Adipocyte (in vitro differentiated cells): ENCODE measurements around the gene CAT.

Experiments
- DNase-seq: peaks from one replicate; pipeline ENCODE4 v3.0.0-alpha.2; 2015; ENCODE audit warnings: low read depth
- H3K27me3 ChIP-seq: replicated peaks from 2 replicates; pipeline ENCODE4 v1.7.0; 2013; ENCODE audit warnings: mild to moderate bottlenecking, low read length, moderate library complexity; ENCODE audit not compliant: control insufficient read depth, insufficient read depth
- H3K36me3 ChIP-seq: 2 replicates; pipeline ENCODE4 v1.7.0; 2013; ENCODE audit warnings: low read length, mild to moderate bottlenecking, moderate library complexity; ENCODE audit not compliant: control insufficient read depth, insufficient read depth, severe bottlenecking
- H3K4me1 ChIP-seq: 2 replicates; pipeline ENCODE4 v1.7.0; 2013; ENCODE audit warnings: mild to moderate bottlenecking, low read length, moderate library complexity; ENCODE audit not compliant: control insufficient read depth, insufficient read depth
- H3K4me3 ChIP-seq: 2 replicates; pipeline ENCODE4 v1.7.0; 2013; ENCODE audit warnings: mild to moderate bottlenecking, low read length, moderate library complexity
- H3K9ac ChIP-seq: 2 replicates; pipeline ENCODE4 v1.7.0; 2013; ENCODE audit warnings: mild to moderate bottlenecking, low read length, moderate library complexity
- H3K9me3 ChIP-seq: 2 replicates; pipeline ENCODE4 v1.7.0; 2013; ENCODE audit warnings: mild to moderate bottlenecking, low read length, moderate library complexity; ENCODE audit not compliant: control insufficient read depth

Gene CAT

GRCh38 chr11:34425867-34426266 lies 12.9 kb upstream of the CAT start:
- Histone ChIP-seq H3K9ac (peak overlapping the region; percentile 46), H3K27me3 (no peaks in the 10 kb centered on the region), H3K4me3 (peak overlapping the region; percentile 28), H3K36me3 (no peaks in the 10 kb centered on the region), H3K9me3 (no peaks in the 10 kb centered on the region), H3K4me1 (peaks cover 52% of the 10 kb centered on the region)
- peak; percentile 52 for DNase-seq

DNA sequence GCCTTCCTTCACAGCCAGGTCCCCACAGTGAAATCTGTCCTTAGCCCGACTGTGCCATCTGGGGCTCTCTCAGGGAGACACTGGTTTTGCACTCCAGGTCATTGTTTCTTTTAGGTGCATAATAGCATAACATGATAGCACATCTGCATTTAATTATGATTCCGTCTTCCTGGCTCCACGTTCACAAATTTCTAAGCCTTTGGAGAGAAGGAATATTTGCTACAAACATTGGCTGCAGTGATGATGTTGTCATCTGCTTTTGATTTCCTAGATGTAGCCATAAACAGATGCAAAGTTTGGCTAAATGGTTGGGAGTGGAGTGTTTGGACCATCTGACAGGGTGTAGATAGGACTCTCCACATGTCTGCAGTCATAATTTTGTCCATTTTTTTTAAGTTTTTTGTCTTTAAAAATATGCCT lies 12.0 kb upstream of the CAT start:
- Histone ChIP-seq H3K4me3 (peak overlapping the region; percentile 28), H3K27me3 (no peaks in the 10 kb centered on the region), H3K36me3 (no peaks in the 10 kb centered on the region), H3K9me3 (no peaks in the 10 kb centered on the region), H3K4me1 (peaks cover 52% of the 10 kb centered on the region), H3K9ac (peak overlapping the region; percentile 46)
- DNase-seq = peak; percentile 89

DNA sequence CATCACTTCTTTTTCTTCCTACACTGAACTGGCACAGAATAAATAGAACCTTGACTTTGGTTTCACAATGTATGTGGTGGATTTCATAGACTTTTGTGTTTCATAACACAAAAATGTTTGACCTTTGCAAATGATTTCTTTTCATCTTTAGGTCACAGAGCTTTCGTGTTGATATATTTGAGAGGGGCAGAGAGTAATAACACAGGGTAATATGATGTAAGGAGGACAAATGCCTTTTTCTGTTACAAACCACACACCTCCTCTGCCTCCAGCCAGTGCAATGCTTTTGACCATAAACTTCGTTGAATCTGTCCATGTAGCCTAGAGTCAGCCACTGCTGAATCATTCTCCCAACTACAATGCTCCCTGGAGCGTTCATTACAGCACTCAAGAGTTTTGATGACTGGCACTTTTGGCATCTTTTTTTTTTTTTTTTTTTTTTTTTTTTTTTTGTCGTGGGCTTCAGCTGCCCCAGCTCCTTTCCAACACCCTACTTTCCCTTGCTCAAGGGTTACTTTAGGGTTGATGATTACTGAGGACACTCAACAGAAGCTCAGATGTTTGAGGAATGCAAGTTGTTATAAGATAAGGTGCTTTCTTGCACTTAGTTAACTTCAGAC lies 11.4 kb upstream of the CAT start:
- peak overlapping the region; percentile 11 for H3K4me3 ChIP-seq
- DNase-seq = peak; percentile 91
- no peaks in the 10 kb centered on the region for H3K36me3 ChIP-seq
- peak overlapping the region; percentile 46 for H3K9ac ChIP-seq
- peaks cover 47% of the 10 kb centered on the region for H3K4me1 ChIP-seq
- no peaks in the 10 kb centered on the region for H3K27me3 ChIP-seq
- H3K9me3 ChIP-seq = no peaks in the 10 kb centered on the region

- H3K4me3 ChIP-seq = no peak overlapping the region
- H3K9ac ChIP-seq = no peak overlapping the region
- H3K27me3 ChIP-seq = no peaks in the 10 kb centered on the region
- peaks cover 19% of the 10 kb centered on the region for H3K4me1 ChIP-seq
- DNase-seq = no peak
- H3K36me3 ChIP-seq = no peaks in the 10 kb centered on the region
- H3K9me3 ChIP-seq = no peaks in the 10 kb centered on the region
Measured at GRCh38 chr11:34431979-34432378, 6.8 kb upstream of the CAT start.

- no peak for DNase-seq
- no peak overlapping the region for H3K9ac ChIP-seq
- no peaks in the 10 kb centered on the region for H3K27me3 ChIP-seq
- H3K36me3 ChIP-seq = no peaks in the 10 kb centered on the region
- H3K4me1 ChIP-seq = peaks cover 15% of the 10 kb centered on the region
- no peak overlapping the region for H3K4me3 ChIP-seq
- H3K9me3 ChIP-seq = no peaks in the 10 kb centered on the region
Measured at GRCh38 chr11:34432822-34433221, 5.9 kb upstream of the CAT start.

DNA sequence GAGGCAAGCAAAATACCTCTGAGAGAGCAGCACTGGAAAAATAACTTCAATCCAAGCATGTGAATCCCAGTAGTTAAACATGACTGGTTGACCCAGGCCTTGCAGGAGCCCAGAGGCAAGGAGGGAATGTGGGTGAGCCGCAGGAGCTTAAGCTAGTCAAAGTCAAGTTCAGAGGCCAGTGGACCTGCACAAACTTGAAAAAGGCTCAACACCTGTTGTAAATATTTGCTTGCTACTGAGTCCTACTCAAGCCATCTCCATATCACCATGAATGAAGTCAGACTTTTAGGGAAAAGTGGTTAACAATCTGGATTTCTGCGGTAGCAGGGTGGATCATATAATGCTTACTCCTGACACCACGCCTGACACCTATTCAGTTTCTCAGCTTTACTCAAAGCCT lies 4.8 kb upstream of the CAT start:
- H3K27me3 ChIP-seq = no peaks in the 10 kb centered on the region
- DNase-seq = no peak
- H3K9me3 ChIP-seq = no peaks in the 10 kb centered on the region

GRCh38 chr11:34437224-34438125 lies 1.3 kb upstream of the CAT start:
- no peak for DNase-seq
- H3K4me3 ChIP-seq = peak overlapping the region; percentile 92
- H3K36me3 ChIP-seq = peaks cover 6% of the 10 kb centered on the region

More for the DNA sequence above, 4.8 kb upstream of the CAT start:
- H3K9ac ChIP-seq = no peak overlapping the region
- H3K4me1 ChIP-seq = peaks cover 8% of the 10 kb centered on the region
- H3K4me3 ChIP-seq = no peak overlapping the region
- no peaks in the 10 kb centered on the region for H3K36me3 ChIP-seq

GRCh38 chr11:34439610-34440198 lies 970 bp downstream of the CAT start:
- H3K36me3 ChIP-seq = peaks cover 6% of the 10 kb centered on the region
- peaks cover 30% of the 10 kb centered on the region for H3K4me1 ChIP-seq
- H3K9me3 ChIP-seq = no peaks in the 10 kb centered on the region
- H3K27me3 ChIP-seq = no peaks in the 10 kb centered on the region
- peak; percentile 22 for DNase-seq
- peak overlapping the region; percentile 94 for H3K9ac ChIP-seq
- peak overlapping the region; percentile 92 for H3K4me3 ChIP-seq

More at GRCh38 chr11:34437224-34438125, 1.3 kb upstream of the CAT start:
- Histone ChIP-seq H3K4me1 (peaks cover 20% of the 10 kb centered on the region), H3K9ac (peak overlapping the region; percentile 94), H3K9me3 (no peaks in the 10 kb centered on the region), H3K27me3 (no peaks in the 10 kb centered on the region)

DNA sequence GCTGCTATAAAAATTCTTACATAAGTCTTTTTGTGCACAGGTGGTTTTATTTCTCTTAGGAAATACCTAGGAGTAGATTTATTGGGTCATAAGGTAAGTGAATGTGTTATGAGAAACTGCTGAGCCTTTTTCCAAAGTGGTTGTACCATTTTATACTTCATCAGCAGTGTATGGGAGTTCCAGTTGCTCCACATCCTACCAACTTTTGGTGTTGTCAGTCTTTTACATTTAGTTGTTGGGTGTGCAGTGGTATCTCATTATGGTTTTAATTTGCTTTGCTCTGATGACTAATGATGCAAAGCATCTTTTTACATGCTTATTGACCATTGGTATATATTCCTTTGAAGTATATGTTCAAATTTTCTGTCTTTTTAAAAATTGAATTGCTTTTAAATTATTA lies 3.1 kb downstream of the CAT start:
- peaks cover 6% of the 10 kb centered on the region for H3K36me3 ChIP-seq
- no peak overlapping the region for H3K9ac ChIP-seq
- H3K9me3 ChIP-seq = no peaks in the 10 kb centered on the region
- peaks cover 30% of the 10 kb centered on the region for H3K4me1 ChIP-seq
- peak overlapping the region; percentile 92 for H3K4me3 ChIP-seq
- no peak for DNase-seq
- H3K27me3 ChIP-seq = no peaks in the 10 kb centered on the region

GRCh38 chr11:34443136-34443535 lies 4.4 kb downstream of the CAT start:
- Histone ChIP-seq H3K9ac (no peak overlapping the region), H3K27me3 (no peaks in the 10 kb centered on the region), H3K4me3 (peak overlapping the region; percentile 40), H3K9me3 (no peaks in the 10 kb centered on the region), H3K36me3 (peaks cover 16% of the 10 kb centered on the region), H3K4me1 (peaks cover 23% of the 10 kb centered on the region)
- DNase-seq = no peak

- H3K9me3 ChIP-seq = no peaks in the 10 kb centered on the region
- peaks cover 23% of the 10 kb centered on the region for H3K4me1 ChIP-seq
- H3K9ac ChIP-seq = no peak overlapping the region
- no peak for DNase-seq
- H3K4me3 ChIP-seq = no peak overlapping the region
- H3K36me3 ChIP-seq = peaks cover 26% of the 10 kb centered on the region
- H3K27me3 ChIP-seq = no peaks in the 10 kb centered on the region
Measured at GRCh38 chr11:34444428-34444827, 5.7 kb downstream of the CAT start.
